ENCODE data around the gene RBFOX2. TPM values are rescaled to one million over a fixed set of nuclear protein-coding genes. Genes with fewer than 3 reads are reported as not detected.

RBFOX2 gene
- total RNA-seq, 4 donors from 2014 or later = 103 to 139 (median 108) TPM

DNA sequence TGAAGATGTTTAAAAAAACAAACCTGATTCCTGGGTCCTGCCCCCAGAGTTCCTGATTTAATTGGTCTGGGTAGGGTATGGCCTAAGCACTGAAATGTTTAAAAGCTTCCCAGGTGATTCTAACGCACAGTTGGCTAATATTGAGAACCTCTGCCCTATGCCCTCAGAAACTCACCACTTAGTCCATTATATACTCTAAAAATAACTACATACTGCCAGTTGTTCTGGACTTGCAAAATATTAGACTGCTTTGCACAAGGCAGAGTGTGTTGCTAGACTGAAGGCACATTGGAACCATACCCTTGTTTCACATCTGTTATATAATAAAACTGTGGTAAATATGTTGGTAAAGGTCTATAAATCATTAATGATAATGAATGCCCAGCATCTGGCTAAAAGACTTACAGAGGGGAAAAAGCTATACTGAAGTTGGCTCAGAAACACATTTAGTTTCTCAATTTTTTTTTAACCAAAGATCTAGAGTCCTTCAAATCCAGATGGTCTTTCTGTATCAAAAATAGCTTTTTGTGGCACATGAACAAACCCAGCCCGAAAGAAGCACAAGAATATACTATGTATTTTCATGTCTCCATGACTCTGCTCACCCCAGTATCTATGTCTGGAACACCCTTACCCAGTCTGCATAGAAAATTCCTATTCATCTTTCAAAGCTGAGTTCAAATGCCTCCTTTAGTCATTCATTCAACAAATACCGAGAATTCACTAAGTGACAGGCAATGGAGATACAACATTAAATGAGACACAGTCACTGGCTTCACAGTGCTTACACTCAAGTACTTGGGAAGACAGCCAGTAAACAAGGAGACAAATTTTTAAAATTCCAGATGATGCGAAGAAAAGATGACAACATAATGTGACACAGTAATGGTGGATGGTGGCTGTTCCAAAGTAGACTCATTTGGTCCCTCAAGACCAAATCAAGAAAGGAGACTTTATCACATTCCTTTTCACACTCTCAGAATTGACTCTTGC is 44.1 kb downstream of the RBFOX2 start:
- Histone ChIP-seq H3K27me3 (no peaks in the 10 kb centered on the region), H3K9me3 (no peaks in the 10 kb centered on the region), H3K27ac (no peak overlapping the region), H3K4me1 (peaks cover 26 to 28% of the 10 kb centered on the region in 2 donors), H3K36me3 (no peaks in the 10 kb centered on the region), H3K4me3 (replicated peaks in 1 of 3) (no peak overlapping the region)
- intact Hi-C loops (cut with DNase I) = no loop called here
- no peak for DNase-seq
- TF ChIP-seq POLR2A (IDR thresholded peaks at IDR 0.05) = no peak
- no peak for TF ChIP-seq CTCF (IDR thresholded peaks at IDR 0.05)
- WGBS, 2 donors = 89 to 96% methylated on average over 4 of the region's 4 CpGs

DNA sequence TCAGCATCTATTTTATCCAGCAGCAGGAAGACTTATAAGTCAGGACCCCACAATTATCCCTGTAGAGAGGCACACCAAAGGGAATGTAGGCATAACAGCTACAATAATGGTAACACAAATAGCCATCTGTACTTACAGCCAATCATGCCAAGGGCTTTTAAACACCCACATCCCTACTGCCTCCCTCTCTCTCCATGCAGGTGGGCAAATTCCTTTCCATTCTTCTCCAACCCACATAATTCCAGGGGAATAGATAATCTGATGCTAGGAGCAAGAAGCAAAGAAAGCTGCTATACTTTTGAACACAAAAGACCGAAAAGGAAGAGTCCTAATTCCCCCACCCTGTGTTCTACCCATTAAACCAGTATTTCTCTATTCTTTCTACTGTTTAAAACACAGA is 46.7 kb downstream of the RBFOX2 start:
- intact Hi-C loops (cut with DNase I) = no loop called here
- no peak overlapping the region for H3K4me3 ChIP-seq (replicated peaks in 1 of 3)
- peaks cover 22 to 28% of the 10 kb centered on the region in 2 donors for H3K4me1 ChIP-seq
- no peak for TF ChIP-seq POLR2A (IDR thresholded peaks at IDR 0.05)
- no peak for TF ChIP-seq CTCF (IDR thresholded peaks at IDR 0.05)
- WGBS, 2 donors = 93 to 100% methylated on average over 1 of the region's 1 CpG
- no peaks in the 10 kb centered on the region for H3K36me3 ChIP-seq
- no peaks in the 10 kb centered on the region for H3K27me3 ChIP-seq
- H3K27ac ChIP-seq = no peak overlapping the region
- H3K9me3 ChIP-seq = no peaks in the 10 kb centered on the region
- no peak for DNase-seq

- no peak overlapping the region for H3K27ac ChIP-seq
- no peaks in the 10 kb centered on the region for H3K36me3 ChIP-seq
- 95 to 97% methylated on average over 5 of the region's 5 CpGs for WGBS, 2 donors
- H3K27me3 ChIP-seq = no peaks in the 10 kb centered on the region
- peaks cover 33 to 36% of the 10 kb centered on the region in 2 donors for H3K4me1 ChIP-seq
- H3K4me3 ChIP-seq (replicated peaks in 1 of 3) = no peak overlapping the region
- DNase-seq = no peak
- intact Hi-C loops (cut with DNase I) = no loop called here
- TF ChIP-seq CTCF (IDR thresholded peaks at IDR 0.05) (no peak), POLR2A (IDR thresholded peaks at IDR 0.05) (no peak)
- no peaks in the 10 kb centered on the region for H3K9me3 ChIP-seq
These were observed 49.7 kb downstream of the RBFOX2 start for GRCh38 chr22:35978889-35979288.

- Histone ChIP-seq H3K27me3 (no peaks in the 10 kb centered on the region), H3K4me3 (replicated peaks in 1 of 3) (no peak overlapping the region), H3K4me1 (peaks cover 33 to 39% of the 10 kb centered on the region in 2 donors), H3K9me3 (no peaks in the 10 kb centered on the region), H3K36me3 (no peaks in the 10 kb centered on the region), H3K27ac (no peak overlapping the region)
- intact Hi-C loops (cut with DNase I) = no loop called here
- no peak for DNase-seq
- TF ChIP-seq CTCF (IDR thresholded peaks at IDR 0.05) = no peak
- TF ChIP-seq POLR2A (IDR thresholded peaks at IDR 0.05) = no peak
- WGBS, 2 donors = 98 to 100% methylated on average over 1 of the region's 1 CpG
These were observed 50.4 kb downstream of the RBFOX2 start for GRCh38 chr22:35978201-35978600.

DNA sequence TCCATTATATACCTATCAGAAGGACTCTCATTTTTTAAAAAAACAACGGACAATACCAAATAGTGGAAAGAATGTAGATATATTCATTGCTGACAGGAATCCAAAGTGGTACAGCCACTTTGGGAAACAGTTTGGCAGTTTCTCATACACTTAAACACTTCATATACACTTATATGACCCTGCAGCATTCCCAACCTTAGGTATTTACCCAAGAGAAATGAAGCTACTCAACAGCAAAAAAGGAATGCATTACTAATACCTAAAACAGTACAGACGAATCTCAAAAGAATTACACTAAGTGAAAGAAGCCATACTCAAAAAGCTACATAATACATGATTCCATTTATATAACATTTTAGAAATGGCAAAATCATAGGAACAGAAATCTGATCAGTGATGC is 51.5 kb downstream of the RBFOX2 start:
- no peak overlapping the region for H3K27ac ChIP-seq
- peaks cover 33 to 38% of the 10 kb centered on the region in 2 donors for H3K4me1 ChIP-seq
- H3K36me3 ChIP-seq = no peaks in the 10 kb centered on the region
- TF ChIP-seq POLR2A (IDR thresholded peaks at IDR 0.05) (no peak), CTCF (IDR thresholded peaks at IDR 0.05) (no peak)
- H3K4me3 ChIP-seq (replicated peaks in 1 of 3) = no peak overlapping the region
- 54 to 55% methylated on average over 2 of the region's 2 CpGs for WGBS, 2 donors
- intact Hi-C loops (cut with DNase I) = no loop called here
- DNase-seq = no peak
- H3K27me3 ChIP-seq = no peaks in the 10 kb centered on the region
- no peaks in the 10 kb centered on the region for H3K9me3 ChIP-seq
